Raji (cell line): ENCODE measurements around the gene PNPLA2.
A peak's percentile ranks its signal among the peaks of the same experiment; 100 is the strongest.

ENCODE experiments used
- POLR2A ChIP-seq: IDR thresholded peaks from 2 replicates; pipeline ENCODE4 v1.6.1; 2011; ENCODE audit warnings: low read depth, low read length, control low read depth; ENCODE audit not compliant: insufficient read depth

The PNPLA2 gene

GRCh38 chr11:855796-856195, 37.1 kb downstream of the PNPLA2 start:
- no peak for TF ChIP-seq POLR2A

DNA sequence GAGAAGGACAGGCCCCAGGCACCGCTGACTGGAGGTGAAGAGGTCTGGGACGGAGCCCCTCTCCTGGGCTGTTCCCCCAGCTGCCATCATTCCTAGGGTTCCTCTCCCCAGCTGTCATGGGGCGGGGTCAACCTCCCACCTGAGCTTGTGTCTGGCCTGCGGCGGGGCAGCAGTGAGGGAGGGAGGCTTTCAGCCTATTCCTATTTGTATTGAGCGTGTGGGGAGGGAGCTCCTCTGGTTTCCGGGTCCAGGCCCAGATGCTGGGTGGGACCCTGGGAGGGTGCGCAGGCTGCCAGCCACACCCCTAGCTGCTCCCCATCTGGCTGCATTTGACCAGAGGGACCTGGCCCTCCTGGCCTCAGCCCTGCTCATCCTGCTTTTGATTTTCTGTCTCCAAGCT, 37.7 kb downstream of the PNPLA2 start:
- no peak for TF ChIP-seq POLR2A

DNA sequence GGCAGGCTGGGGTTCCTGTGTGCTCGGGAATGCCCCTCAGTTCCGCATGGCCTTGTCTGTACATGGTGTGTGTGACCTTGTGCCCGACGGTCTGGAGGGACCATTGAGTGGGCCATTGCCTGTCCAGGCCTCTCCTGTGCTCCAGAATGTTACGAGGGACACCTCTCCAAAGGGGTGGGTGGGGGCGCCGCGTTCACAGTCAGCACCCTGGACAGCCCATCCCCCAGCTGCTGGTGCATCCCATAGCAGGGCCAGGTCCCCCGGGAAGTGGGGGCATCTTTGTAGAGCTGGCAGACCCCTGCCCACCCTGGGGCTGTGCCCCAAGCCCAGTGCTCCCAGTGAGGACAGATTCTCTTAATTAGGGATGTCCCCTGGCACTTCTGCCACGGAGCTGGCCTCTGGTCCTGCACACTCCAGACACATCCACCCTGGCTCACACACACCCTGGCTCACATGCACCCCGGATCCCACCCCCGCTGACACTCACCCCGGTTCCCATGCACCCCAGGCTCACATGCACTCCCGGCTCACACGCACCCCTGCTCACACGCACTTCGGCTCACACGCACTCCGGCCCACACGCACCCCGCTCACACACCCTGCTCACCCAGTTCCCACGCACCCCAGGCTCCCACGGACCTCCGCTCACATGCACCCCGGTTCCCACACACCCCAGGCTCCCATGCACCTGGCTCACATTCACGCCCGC, 39.5 kb downstream of the PNPLA2 start:
- TF ChIP-seq POLR2A: no peak

DNA sequence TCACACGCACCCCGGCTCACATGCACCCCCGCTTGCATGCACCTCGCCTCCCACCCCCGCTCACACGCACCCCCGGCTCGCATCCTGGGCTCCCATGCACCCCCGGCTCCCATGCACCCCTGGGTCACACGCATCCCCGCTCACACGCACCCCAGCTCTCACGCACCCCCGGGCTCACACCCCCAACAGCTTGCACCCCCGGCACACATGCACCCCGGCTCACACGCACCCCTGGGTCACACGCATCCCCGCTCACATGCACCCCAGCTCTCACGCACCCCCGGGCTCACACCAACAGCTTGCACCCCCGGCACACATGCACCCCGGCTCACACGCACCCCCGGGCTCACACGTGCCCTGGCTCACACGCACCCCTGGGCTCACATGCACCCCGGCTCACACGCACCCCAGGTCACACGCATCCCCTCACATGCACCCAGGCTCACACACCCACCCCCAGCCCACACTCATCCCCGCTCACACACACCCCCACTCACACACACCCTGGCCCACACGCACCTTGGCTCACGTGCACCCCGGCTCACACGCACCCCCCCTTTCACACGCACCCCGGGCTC, 40.1 kb downstream of the PNPLA2 start:
- TF ChIP-seq POLR2A: no peak

GRCh38 chr11:859394-860131, 40.8 kb downstream of the PNPLA2 start:
- TF ChIP-seq POLR2A: no peak

- no peak for TF ChIP-seq POLR2A
These were observed 41.8 kb downstream of the PNPLA2 start for GRCh38 chr11:860234-861104.

- no peak for TF ChIP-seq POLR2A
These were observed 42.4 kb downstream of the PNPLA2 start for GRCh38 chr11:861105-861479.

GRCh38 chr11:862081-862661, 43.5 kb downstream of the PNPLA2 start:
- TF ChIP-seq POLR2A: peak; percentile 12; the same call in 1 of the 2 replicates

- TF ChIP-seq POLR2A: no peak
These were observed 43.9 kb downstream of the PNPLA2 start for GRCh38 chr11:862696-863022.

- no peak; the same call in 1 of the 2 replicates for TF ChIP-seq POLR2A
These were observed 44.6 kb downstream of the PNPLA2 start for GRCh38 chr11:863023-863909.

GRCh38 chr11:863910-864827, 45.5 kb downstream of the PNPLA2 start:
- 0 out of 2 replicates have a peak, but pooled peaks have one; percentile 25 for TF ChIP-seq POLR2A

GRCh38 chr11:864898-865297, 46.2 kb downstream of the PNPLA2 start:
- TF ChIP-seq POLR2A: no peak
